HepG2 (cell line): Measurements from ENCODE around the gene PLEKHM2. TPM values are rescaled to one million over a fixed set of nuclear protein-coding genes. Genes with fewer than 3 reads are reported as not detected.

Experiments
- ATAC-seq: fragments of 200-7000 bp; cut with Tn5 transposase; 3 replicates; pipeline ENCODE4 v1.9.1; 2020; ENCODE audit warnings: mild to moderate bottlenecking, moderate library complexity
- BruUV-seq: library from RNA; stranded (reverse); fragments of 400-500 nt; replicated peaks from 2 replicates; lab custom pipeline; 2021; lab: Mats Ljungman, UMichigan
- CTCF ChIA-PET: fragments of 300-600 bp; formaldehyde crosslinking; extraction: SDS; loops from one replicate; lab custom pipeline; 2021; ENCODE audit warnings: low total read pairs, inconsistent platforms, low intra/inter-chr PET ratio; lab: Yijun Ruan, JAX
- POLR2A ChIA-PET: fragments of 350-600 bp; sonication (Branson Sonifier 250); formaldehyde crosslinking; loops from one replicate; lab custom pipeline; 2020; ENCODE audit warnings: antibody characterized with exemption, inconsistent platforms; lab: Yijun Ruan, JAX
- DNase-seq: peaks from one replicate; pipeline ENCODE4 v3.0.0-alpha.2; 2015; ENCODE audit warnings: low spot score
- FAIRE-seq: peaks from 3 replicates; lab custom pipeline; 2011; peaks lifted over from hg19 to GRCh38; lab: Jason Lieb, UNC
- H2AFZ ChIP-seq: one replicate; pipeline ENCODE4 v1.6.1; 2011; ENCODE audit warnings: low read length, inconsistent platforms
- H3K27ac ChIP-seq: fragments of 300-600 bp; 3 replicates; pipeline ENCODE4 v1.8.0; 2011; ENCODE audit warnings: mixed run types, mild to moderate bottlenecking, mixed read lengths, low read length, inconsistent platforms; ENCODE audit not compliant: insufficient read depth; ENCODE audit errors: extremely low read length
- H3K27me3 ChIP-seq, 2 experiments: fragments of 200-600 bp in 1 of 2; 2 replicates in 1 of 2; 3 replicates in 1 of 2; pipeline versions ENCODE4 v1.6.0 to v1.8.0; 2011; ENCODE audit warnings: low read length in 2 of 2, mild to moderate bottlenecking in 2 of 2, moderate library complexity in 2 of 2, inconsistent platforms in 1 of 2; ENCODE audit not compliant: insufficient read depth in 2 of 2, control insufficient read depth in 1 of 2
- H3K36me3 ChIP-seq, 2 experiments: fragments of 200-600 bp in 1 of 2; replicated peaks in 1 of 2; 2 replicates in 1 of 2; 3 replicates in 1 of 2; pipeline versions ENCODE4 v1.5.1 to v1.8.0; 2011; ENCODE audit warnings: low read length in 2 of 2, inconsistent platforms in 1 of 2; ENCODE audit not compliant: insufficient read depth in 2 of 2, control insufficient read depth in 1 of 2
- H3K4me1 ChIP-seq: 2 replicates; pipeline ENCODE4 v1.5.1; 2012; ENCODE audit warnings: low read length, inconsistent platforms; ENCODE audit not compliant: insufficient read depth
- H3K4me2 ChIP-seq: 2 replicates; pipeline ENCODE4 v1.6.0; 2011; ENCODE audit warnings: low read depth, low read length, inconsistent platforms
- H3K4me3 ChIP-seq, 3 experiments: fragments of 200-600 bp in 1 of 3; sonication (generic), shearing (Covaris generic) in 1 of 3; replicated peaks in 1 of 3; 2 replicates each; pipeline ENCODE4 v1.5.1; 2011 to 2016; ENCODE audit warnings: low read length in 3 of 3, inconsistent platforms in 2 of 3, low read depth in 2 of 3, mild to moderate bottlenecking in 2 of 3, control low read depth in 1 of 3, mixed read lengths in 1 of 3; ENCODE audit not compliant: insufficient read depth in 1 of 3
- H3K79me2 ChIP-seq: one replicate; pipeline ENCODE4 v1.6.1; 2011; ENCODE audit warnings: low read length, inconsistent platforms; ENCODE audit not compliant: insufficient read depth
- H3K9ac ChIP-seq: 2 replicates; pipeline ENCODE4 v1.6.0; 2011; ENCODE audit warnings: mild to moderate bottlenecking, low read depth, low read length, inconsistent platforms; ENCODE audit not compliant: insufficient read depth
- H3K9me3 ChIP-seq: 2 replicates; pipeline ENCODE4 v1.5.1; 2012; ENCODE audit warnings: mild to moderate bottlenecking, low read length
- H4K20me1 ChIP-seq: 2 replicates; pipeline ENCODE4 v1.6.0; 2011; ENCODE audit warnings: inconsistent platforms, mild to moderate bottlenecking, low read length, moderate library complexity; ENCODE audit not compliant: insufficient read depth
- BRD4 ChIP-seq: sonication (generic); formaldehyde crosslinking; IDR thresholded peaks from 2 replicates; pipeline ENCODE4 v1.4.0; 2020; ENCODE audit warnings: missing genetic modification reagents
- ELF1 ChIP-seq: sonication (generic); formaldehyde crosslinking; IDR thresholded peaks from 2 replicates; pipeline ENCODE4 v1.4.0; 2020; ENCODE audit warnings: missing genetic modification reagents
- FIP1L1 ChIP-seq: fragments of 200-400 bp; formaldehyde crosslinking; IDR thresholded peaks from 2 replicates; pipeline ENCODE4 v1.6.1; 2018; ENCODE audit warnings: low read depth, mild to moderate bottlenecking, low read length, moderate library complexity, borderline replicate concordance; ENCODE audit not compliant: insufficient read depth
- JDP2 ChIP-seq: sonication (generic); formaldehyde crosslinking; IDR thresholded peaks from 2 replicates; pipeline ENCODE4 v1.8.1; 2022; ENCODE audit warnings: missing genetic modification reagents, borderline replicate concordance
- MTF1 ChIP-seq: sonication (generic); formaldehyde crosslinking; IDR thresholded peaks from 2 replicates; pipeline ENCODE4 v1.5.0; 2020; ENCODE audit warnings: missing genetic modification reagents
- NCOA2 ChIP-seq: sonication (generic); formaldehyde crosslinking; IDR thresholded peaks from 2 replicates; pipeline ENCODE4 v1.8.0; 2022; ENCODE audit warnings: inconsistent platforms
- NFYC ChIP-seq: IDR thresholded peaks from 2 replicates; pipeline ENCODE4 v1.6.1; 2016; ENCODE audit warnings: missing genetic modification reagents, missing compliant biosample characterization
- RBAK ChIP-seq: sonication (generic); formaldehyde crosslinking; IDR thresholded peaks from 2 replicates; pipeline ENCODE4 v1.5.1; 2020; ENCODE audit warnings: mild to moderate bottlenecking, missing genetic modification reagents
- XRCC5 ChIP-seq: fragments of 200-400 bp; formaldehyde crosslinking; optimal IDR thresholded peaks from 2 replicates; pipeline ENCODE3; 2017; ENCODE audit warnings: mild to moderate bottlenecking, low read length
- ZNF569 ChIP-seq: sonication (generic); formaldehyde crosslinking; IDR thresholded peaks from 2 replicates; pipeline ENCODE4 v1.5.0; 2020; ENCODE audit warnings: mild to moderate bottlenecking, missing genetic modification reagents, moderate library complexity, borderline replicate concordance
- ZNF589 ChIP-seq: sonication (generic); formaldehyde crosslinking; conservative IDR thresholded peaks from 2 replicates; pipeline ENCODE4 v1.8.0; 2022; ENCODE audit warnings: mild to moderate bottlenecking, moderate library complexity, missing genetic modification reagents
- WGBS: methylation state at CpG from one replicate; pipeline ENCODE4 v1.1.6; 2017; ENCODE audit warnings: low lambda C conversion rate; 5-methylcytosine and 5-hydroxymethylcytosine counted together
- in situ Hi-C: cut with HindIII; loops from 2 replicates; pipeline ENCODE4 v1.10.0; 2017; ENCODE audit warnings: low pct_unique_long_range_greater_than_20kb; ENCODE audit not compliant: extremely low pct_ligation_motif_present
- intact Hi-C: fragments of 100-400 bp; cut with micrococcal nuclease; formaldehyde crosslinking; loops from one replicate; pipeline ENCODE4 v1.10.0; 2022; ENCODE audit not compliant: unreplicated experiment
- polyA plus RNA-seq, 8 experiments: library from polyadenylated mRNA; depleted of rRNA in 3 of 8; stranded (reverse) in 7 of 8; unstranded in 1 of 8; fragments of >200 nt; fragmentation: Illumina TruSeq in 4 of 8; extraction: Trizol in 4 of 8; gene quantifications; 2 replicates each; pipeline versions ENCODE4 v1.2.1 to v1.2.3, GENCODE V29; 2011 to 2016; ENCODE audit warnings: low read depth in 4 of 8, missing spikeins in 1 of 8, mixed read lengths in 1 of 8; ENCODE audit not compliant: insufficient read depth in 1 of 8
- total RNA-seq, 5 experiments: library from RNA; depleted of rRNA; stranded (reverse); fragments of >200 nt; fragmentation: Illumina TruSeq; extraction: Trizol; gene quantifications; 2 replicates each; pipeline ENCODE4 v1.2.3, GENCODE V29; 2016; ENCODE audit warnings: low read depth in 1 of 5
- TF ChIP-seq, protein P1 (sequence below), 2 experiments: IDR thresholded peaks; 2 replicates each; pipeline ENCODE4 v1.6.1; 2011 to 2012; ENCODE audit warnings: low read length in 2 of 2, borderline replicate concordance in 1 of 2, low read depth in 1 of 2, mild to moderate bottlenecking in 1 of 2, moderate library complexity in 1 of 2
- TF ChIP-seq, protein P2 (sequence below): sonication (generic); formaldehyde crosslinking; IDR thresholded peaks from 2 replicates; pipeline ENCODE4 v1.4.0; 2020; ENCODE audit warnings: missing genetic modification reagents
- TF ChIP-seq, protein P3 (sequence below): sonication (generic); formaldehyde crosslinking; IDR thresholded peaks from 2 replicates; pipeline ENCODE4 v1.4.0; 2020; ENCODE audit warnings: missing genetic modification reagents

PLEKHM2 gene
- total and polyA plus RNA-seq, 2 of the 13 experiments (the other 11 are each of a cell fraction or from before 2014, with no cell fraction given): 16.5 to 27.3 TPM

DNA sequence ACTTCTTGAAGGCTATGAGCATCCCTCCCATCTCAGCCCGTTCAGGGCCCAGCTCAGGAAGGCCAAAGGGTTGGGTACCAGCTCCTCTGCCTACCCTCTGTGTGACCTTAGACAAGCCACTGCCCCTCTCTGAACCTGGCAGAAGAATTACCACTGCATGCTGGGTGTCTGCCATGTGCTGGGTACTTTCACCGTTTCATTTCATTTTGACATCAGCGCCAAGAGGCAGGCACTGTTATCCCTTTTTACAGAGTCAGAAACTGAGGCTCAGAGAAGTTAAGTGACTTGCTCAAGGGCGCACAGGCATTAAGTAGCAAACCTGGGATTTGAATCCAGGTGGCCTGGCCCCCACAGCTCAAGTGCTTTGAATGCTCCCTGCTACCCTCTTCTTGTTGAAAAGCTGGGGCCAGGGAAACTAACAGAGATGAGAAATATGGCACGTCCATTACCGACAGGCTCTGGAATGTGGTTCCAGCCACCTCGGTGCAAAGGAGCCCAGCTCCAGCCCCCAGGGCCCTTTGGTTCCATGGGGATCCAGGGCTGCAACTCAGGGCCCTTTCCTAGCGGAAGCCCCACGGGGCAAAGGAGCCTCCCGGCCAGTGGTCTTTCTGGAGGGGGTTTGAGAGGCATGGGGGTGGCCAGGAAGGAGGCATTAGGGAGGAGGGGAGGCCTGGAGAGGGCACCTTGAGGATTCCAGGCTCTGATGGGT lies 64.7 kb downstream of the PLEKHM2 start:
- POLR2A ChIA-PET: no interaction called here
- Histone ChIP-seq H3K4me3 (peak overlapping the region; percentile 24 to 68 (median 42); a peak in 5 of 6 replicates), H3K9me3 (no peaks in the 10 kb centered on the region), H3K36me3 (no peaks in the 10 kb centered on the region), H3K9ac (peak overlapping the region; percentile 50), H3K4me2 (peak overlapping the region; percentile 87), H2AFZ (no peak overlapping the region), H4K20me1 (no peaks in the 10 kb centered on the region), H3K79me2 (no peaks in the 10 kb centered on the region), H3K27ac (no peak overlapping the region), H3K4me1 (peaks cover 72% of the 10 kb centered on the region), H3K27me3 (peaks cover 1 to 27% of the 10 kb centered on the region in 2 experiments)
- CTCF ChIA-PET: no interaction called here
- DNase-seq: no peak
- peak; percentile 11; the same call in 2 of the 3 replicates for ATAC-seq
- no peak for FAIRE-seq
- intact Hi-C loops (loop anchor here (10.0 kb wide), 1 partner anchor 64 kb away; the partner anchor contains the start of gene PLEKHM2), in situ Hi-C loops (no loop called here)
- WGBS: 42% methylated on average over 8 of the region's 10 CpGs
- no TSS peak for BruUV-seq
- TF ChIP-seq ELF1 (CRISPR knock-in tag) (no peak), RBAK (CRISPR knock-in tag) (no peak), BRD4 (CRISPR knock-in tag) (no peak), ZNF569 (CRISPR knock-in tag) (no peak), MTF1 (CRISPR knock-in tag) (no peak), ZNF589 (CRISPR knock-in tag) (no peak), JDP2 (CRISPR knock-in tag) (no peak), NFYC (no peak), NCOA2 (CRISPR knock-in tag) (no peak), XRCC5 (no peak), FIP1L1 (no peak)
- TF ChIP-seq, protein P1, sequence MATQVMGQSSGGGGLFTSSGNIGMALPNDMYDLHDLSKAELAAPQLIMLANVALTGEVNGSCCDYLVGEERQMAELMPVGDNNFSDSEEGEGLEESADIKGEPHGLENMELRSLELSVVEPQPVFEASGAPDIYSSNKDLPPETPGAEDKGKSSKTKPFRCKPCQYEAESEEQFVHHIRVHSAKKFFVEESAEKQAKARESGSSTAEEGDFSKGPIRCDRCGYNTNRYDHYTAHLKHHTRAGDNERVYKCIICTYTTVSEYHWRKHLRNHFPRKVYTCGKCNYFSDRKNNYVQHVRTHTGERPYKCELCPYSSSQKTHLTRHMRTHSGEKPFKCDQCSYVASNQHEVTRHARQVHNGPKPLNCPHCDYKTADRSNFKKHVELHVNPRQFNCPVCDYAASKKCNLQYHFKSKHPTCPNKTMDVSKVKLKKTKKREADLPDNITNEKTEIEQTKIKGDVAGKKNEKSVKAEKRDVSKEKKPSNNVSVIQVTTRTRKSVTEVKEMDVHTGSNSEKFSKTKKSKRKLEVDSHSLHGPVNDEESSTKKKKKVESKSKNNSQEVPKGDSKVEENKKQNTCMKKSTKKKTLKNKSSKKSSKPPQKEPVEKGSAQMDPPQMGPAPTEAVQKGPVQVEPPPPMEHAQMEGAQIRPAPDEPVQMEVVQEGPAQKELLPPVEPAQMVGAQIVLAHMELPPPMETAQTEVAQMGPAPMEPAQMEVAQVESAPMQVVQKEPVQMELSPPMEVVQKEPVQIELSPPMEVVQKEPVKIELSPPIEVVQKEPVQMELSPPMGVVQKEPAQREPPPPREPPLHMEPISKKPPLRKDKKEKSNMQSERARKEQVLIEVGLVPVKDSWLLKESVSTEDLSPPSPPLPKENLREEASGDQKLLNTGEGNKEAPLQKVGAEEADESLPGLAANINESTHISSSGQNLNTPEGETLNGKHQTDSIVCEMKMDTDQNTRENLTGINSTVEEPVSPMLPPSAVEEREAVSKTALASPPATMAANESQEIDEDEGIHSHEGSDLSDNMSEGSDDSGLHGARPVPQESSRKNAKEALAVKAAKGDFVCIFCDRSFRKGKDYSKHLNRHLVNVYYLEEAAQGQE (IDR thresholded peaks at IDR 0.05; ENCODE audit: borderline replicate concordance in 1 of 2, low read depth in 1 of 2, low read length in 2 of 2): no peak
- TF ChIP-seq, protein P2, sequence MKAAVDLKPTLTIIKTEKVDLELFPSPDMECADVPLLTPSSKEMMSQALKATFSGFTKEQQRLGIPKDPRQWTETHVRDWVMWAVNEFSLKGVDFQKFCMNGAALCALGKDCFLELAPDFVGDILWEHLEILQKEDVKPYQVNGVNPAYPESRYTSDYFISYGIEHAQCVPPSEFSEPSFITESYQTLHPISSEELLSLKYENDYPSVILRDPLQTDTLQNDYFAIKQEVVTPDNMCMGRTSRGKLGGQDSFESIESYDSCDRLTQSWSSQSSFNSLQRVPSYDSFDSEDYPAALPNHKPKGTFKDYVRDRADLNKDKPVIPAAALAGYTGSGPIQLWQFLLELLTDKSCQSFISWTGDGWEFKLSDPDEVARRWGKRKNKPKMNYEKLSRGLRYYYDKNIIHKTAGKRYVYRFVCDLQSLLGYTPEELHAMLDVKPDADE (CRISPR knock-in tag): no peak
- TF ChIP-seq, protein P3, sequence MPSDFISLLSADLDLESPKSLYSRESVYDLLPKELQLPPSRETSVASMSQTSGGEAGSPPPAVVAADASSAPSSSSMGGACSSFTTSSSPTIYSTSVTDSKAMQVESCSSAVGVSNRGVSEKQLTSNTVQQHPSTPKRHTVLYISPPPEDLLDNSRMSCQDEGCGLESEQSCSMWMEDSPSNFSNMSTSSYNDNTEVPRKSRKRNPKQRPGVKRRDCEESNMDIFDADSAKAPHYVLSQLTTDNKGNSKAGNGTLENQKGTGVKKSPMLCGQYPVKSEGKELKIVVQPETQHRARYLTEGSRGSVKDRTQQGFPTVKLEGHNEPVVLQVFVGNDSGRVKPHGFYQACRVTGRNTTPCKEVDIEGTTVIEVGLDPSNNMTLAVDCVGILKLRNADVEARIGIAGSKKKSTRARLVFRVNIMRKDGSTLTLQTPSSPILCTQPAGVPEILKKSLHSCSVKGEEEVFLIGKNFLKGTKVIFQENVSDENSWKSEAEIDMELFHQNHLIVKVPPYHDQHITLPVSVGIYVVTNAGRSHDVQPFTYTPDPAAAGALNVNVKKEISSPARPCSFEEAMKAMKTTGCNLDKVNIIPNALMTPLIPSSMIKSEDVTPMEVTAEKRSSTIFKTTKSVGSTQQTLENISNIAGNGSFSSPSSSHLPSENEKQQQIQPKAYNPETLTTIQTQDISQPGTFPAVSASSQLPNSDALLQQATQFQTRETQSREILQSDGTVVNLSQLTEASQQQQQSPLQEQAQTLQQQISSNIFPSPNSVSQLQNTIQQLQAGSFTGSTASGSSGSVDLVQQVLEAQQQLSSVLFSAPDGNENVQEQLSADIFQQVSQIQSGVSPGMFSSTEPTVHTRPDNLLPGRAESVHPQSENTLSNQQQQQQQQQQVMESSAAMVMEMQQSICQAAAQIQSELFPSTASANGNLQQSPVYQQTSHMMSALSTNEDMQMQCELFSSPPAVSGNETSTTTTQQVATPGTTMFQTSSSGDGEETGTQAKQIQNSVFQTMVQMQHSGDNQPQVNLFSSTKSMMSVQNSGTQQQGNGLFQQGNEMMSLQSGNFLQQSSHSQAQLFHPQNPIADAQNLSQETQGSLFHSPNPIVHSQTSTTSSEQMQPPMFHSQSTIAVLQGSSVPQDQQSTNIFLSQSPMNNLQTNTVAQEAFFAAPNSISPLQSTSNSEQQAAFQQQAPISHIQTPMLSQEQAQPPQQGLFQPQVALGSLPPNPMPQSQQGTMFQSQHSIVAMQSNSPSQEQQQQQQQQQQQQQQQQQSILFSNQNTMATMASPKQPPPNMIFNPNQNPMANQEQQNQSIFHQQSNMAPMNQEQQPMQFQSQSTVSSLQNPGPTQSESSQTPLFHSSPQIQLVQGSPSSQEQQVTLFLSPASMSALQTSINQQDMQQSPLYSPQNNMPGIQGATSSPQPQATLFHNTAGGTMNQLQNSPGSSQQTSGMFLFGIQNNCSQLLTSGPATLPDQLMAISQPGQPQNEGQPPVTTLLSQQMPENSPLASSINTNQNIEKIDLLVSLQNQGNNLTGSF (CRISPR knock-in tag): no peak
